ENCODE measurements around the gene GPR171. TPM values are rescaled to one million over a fixed set of nuclear protein-coding genes. Genes with fewer than 3 reads are reported as not detected.

The GPR171 gene
- total and polyA plus RNA-seq, 2 of the 13 experiments (the other 11 are each of a cell fraction or from before 2014, with no cell fraction given): not detected

DNA sequence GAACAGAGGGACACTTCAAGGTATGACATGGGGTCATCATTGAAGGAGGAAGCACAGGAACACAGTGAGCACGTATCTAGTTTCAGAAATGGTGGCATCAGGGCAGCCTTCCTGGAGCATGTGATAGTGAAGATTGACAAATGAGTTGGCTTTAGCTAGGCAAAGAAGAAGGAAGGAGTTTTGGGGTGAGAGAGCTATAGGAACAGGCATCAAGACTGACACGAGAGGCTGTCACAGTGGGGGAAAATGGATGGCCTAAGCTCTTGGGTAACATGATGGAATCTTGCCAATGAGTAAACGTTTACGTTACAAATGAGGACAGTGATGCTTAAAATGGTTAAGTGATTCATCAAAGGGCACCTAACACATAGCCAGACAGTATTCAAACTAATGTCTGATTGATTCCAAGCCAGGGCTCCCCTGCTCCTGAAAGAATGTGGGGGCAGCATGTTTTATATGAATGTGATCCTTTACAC, 23.1 kb upstream of the GPR171 start (continued):
- TF ChIP-seq HMG20A (CRISPR knock-in tag; IDR thresholded peaks at IDR 0.05; ENCODE audit: borderline replicate concordance) (peak; percentile 32; the same call in 1 of the 2 replicates), SKI (IDR thresholded peaks at IDR 0.05; ENCODE audit: partially characterized antibody) (peak; percentile 51), ZNF232 (CRISPR knock-in tag; IDR thresholded peaks at IDR 0.05; ENCODE audit: borderline replicate concordance) (no peak), ZNF672 (CRISPR knock-in tag; IDR thresholded peaks at IDR 0.05) (no peak), ZNF546 (CRISPR knock-in tag; conservative IDR thresholded peaks at IDR 0.05) (no peak), ZNF432 (CRISPR knock-in tag; IDR thresholded peaks at IDR 0.05; ENCODE audit: borderline replicate concordance) (no peak), CEBPB (IDR thresholded peaks at IDR 0.05; ENCODE audit: borderline replicate concordance, low read depth, low read length) (peak; percentile 56; the same call in 1 of the 2 replicates), CBFB (CRISPR knock-in tag; IDR thresholded peaks at IDR 0.05) (no peak), CEBPG (CRISPR knock-in tag; IDR thresholded peaks at IDR 0.05) (peak; percentile 64; the same call in 1 of the 2 replicates), SOX5 (CRISPR knock-in tag; IDR thresholded peaks at IDR 0.05; ENCODE audit: borderline replicate concordance) (peak; percentile 36; the same call in 1 of the 2 replicates)
- TF ChIP-seq, protein P1, sequence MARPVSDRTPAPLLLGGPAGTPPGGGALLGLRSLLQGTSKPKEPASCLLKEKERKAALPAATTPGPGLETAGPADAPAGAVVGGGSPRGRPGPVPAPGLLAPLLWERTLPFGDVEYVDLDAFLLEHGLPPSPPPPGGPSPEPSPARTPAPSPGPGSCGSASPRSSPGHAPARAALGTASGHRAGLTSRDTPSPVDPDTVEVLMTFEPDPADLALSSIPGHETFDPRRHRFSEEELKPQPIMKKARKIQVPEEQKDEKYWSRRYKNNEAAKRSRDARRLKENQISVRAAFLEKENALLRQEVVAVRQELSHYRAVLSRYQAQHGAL (CRISPR knock-in tag; IDR thresholded peaks at IDR 0.05; ENCODE audit: not compliant biosample characterization): no peak

DNA sequence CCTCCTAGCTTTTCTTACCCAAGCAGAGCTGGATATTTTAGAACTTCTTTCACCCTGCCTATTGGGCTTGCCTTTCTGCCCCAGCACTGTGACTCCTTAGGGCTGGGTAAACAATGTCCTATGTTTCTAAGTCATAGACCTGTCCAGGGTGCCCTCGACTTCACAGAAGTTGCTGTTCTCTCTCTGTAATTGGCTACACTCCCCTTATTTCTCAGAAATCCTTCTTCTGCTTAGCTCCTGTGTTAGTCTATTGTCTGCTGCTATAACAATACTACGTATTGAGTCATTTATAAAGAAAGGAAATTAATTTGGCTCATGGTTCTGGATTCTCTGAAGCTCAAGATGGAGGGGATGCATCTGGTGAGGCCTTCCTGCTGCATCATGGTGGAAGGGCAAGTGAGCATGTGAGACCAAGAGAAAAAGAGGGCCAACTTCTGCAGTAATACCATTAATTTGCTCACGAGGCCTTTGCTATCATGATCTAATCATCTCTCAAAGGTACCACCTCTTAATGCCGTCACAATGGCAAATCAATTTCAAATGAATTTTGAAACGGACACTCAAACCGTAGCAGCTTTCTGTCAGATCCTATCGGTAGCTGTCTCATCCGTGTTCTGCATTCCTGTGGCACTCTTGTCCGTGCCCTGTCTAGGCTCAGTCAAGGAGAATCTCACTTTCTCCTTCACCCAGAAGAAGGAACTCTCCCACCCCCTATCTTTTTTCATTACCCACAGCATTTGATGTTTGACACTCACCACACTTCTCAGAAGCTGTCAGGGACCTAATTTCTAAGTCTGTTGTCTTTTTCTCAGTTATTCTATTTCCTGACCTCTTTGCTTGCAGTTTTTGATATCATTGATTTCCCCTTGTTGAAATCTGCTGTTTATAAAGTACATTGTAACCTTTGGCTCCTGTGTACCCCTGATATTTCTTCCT, 22.3 kb upstream of the GPR171 start:
- ChIA-PET CTCF (ENCODE audit: low intra/inter-chr PET ratio, low total read pairs) (interaction anchor here (1.4 kb wide), 1 partner anchor 102 kb away, joined by 3 read pairs; no protein-coding TSS in a partner anchor), POLR2A (interaction anchor here (0.8 to 1.4 kb wide), 2 partner anchors 47 to 56 kb away, joined by 3 to 4 read pairs; no protein-coding TSS in a partner anchor)
- no TSS peak for BruUV-seq (replicated peaks)
- Histone ChIP-seq H3K27me3 (ENCODE audit: control insufficient read depth in 1 of 2, insufficient read depth in 2 of 2, low read length in 2 of 2) (no peaks in the 10 kb centered on the region; a peak in 1 of 5 replicates), H3K79me2 (ENCODE audit: insufficient read depth, low read length) (no peaks in the 10 kb centered on the region), H3K27ac (ENCODE audit: extremely low read length, insufficient read depth, low read length) (no peak overlapping the region), H4K20me1 (ENCODE audit: insufficient read depth, low read length) (no peaks in the 10 kb centered on the region), H3K9me3 (ENCODE audit: low read length) (peaks cover 6% of the 10 kb centered on the region; the same call in 1 of the 2 replicates), H3K36me3 (replicated peaks in 1 of 2; ENCODE audit: control insufficient read depth in 1 of 2, insufficient read depth in 2 of 2, low read length in 2 of 2) (no peaks in the 10 kb centered on the region), H3K9ac (ENCODE audit: insufficient read depth, low read depth, low read length) (no peak overlapping the region), H3K4me2 (ENCODE audit: low read depth, low read length) (no peak overlapping the region), H3K4me3 (replicated peaks in 1 of 3; ENCODE audit: insufficient read depth in 1 of 3, low read depth in 2 of 3, low read length in 3 of 3) (no peak overlapping the region), H2AFZ (ENCODE audit: low read length) (no peak overlapping the region), H3K4me1 (ENCODE audit: insufficient read depth, low read length) (peaks cover 34% of the 10 kb centered on the region)
- FAIRE-seq: no peak
- intact Hi-C loops (cut with micrococcal nuclease; ENCODE audit: unreplicated experiment): no loop called here
- in situ Hi-C loops (cut with HindIII; ENCODE audit: extremely low pct_ligation_motif_present, low pct_unique_long_range_greater_than_20kb): loop anchor here (5.0 kb wide), 2 partner anchors 53 to 57 kb away; no protein-coding TSS in a partner anchor
- ATAC-seq: no peak
- no peak for DNase-seq (ENCODE audit: low spot score)
- 81% methylated on average over 9 of the region's 9 CpGs for WGBS (ENCODE audit: low lambda C conversion rate)
- TF ChIP-seq ZNF143 (CRISPR knock-in tag; IDR thresholded peaks at IDR 0.05): no peak
- no peak for TF ChIP-seq NR2F2 (IDR thresholded peaks at IDR 0.05; ENCODE audit: borderline replicate concordance, low read depth)
- TF ChIP-seq ZNF792 (CRISPR knock-in tag; IDR thresholded peaks at IDR 0.05): no peak
- no peak for TF ChIP-seq MAFG (CRISPR knock-in tag; IDR thresholded peaks at IDR 0.05)
- no peak for TF ChIP-seq SMYD3 (CRISPR knock-in tag; IDR thresholded peaks at IDR 0.05)
- TF ChIP-seq, protein P2, sequence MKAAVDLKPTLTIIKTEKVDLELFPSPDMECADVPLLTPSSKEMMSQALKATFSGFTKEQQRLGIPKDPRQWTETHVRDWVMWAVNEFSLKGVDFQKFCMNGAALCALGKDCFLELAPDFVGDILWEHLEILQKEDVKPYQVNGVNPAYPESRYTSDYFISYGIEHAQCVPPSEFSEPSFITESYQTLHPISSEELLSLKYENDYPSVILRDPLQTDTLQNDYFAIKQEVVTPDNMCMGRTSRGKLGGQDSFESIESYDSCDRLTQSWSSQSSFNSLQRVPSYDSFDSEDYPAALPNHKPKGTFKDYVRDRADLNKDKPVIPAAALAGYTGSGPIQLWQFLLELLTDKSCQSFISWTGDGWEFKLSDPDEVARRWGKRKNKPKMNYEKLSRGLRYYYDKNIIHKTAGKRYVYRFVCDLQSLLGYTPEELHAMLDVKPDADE (CRISPR knock-in tag; IDR thresholded peaks at IDR 0.05): no peak
- TF ChIP-seq, protein P3, sequence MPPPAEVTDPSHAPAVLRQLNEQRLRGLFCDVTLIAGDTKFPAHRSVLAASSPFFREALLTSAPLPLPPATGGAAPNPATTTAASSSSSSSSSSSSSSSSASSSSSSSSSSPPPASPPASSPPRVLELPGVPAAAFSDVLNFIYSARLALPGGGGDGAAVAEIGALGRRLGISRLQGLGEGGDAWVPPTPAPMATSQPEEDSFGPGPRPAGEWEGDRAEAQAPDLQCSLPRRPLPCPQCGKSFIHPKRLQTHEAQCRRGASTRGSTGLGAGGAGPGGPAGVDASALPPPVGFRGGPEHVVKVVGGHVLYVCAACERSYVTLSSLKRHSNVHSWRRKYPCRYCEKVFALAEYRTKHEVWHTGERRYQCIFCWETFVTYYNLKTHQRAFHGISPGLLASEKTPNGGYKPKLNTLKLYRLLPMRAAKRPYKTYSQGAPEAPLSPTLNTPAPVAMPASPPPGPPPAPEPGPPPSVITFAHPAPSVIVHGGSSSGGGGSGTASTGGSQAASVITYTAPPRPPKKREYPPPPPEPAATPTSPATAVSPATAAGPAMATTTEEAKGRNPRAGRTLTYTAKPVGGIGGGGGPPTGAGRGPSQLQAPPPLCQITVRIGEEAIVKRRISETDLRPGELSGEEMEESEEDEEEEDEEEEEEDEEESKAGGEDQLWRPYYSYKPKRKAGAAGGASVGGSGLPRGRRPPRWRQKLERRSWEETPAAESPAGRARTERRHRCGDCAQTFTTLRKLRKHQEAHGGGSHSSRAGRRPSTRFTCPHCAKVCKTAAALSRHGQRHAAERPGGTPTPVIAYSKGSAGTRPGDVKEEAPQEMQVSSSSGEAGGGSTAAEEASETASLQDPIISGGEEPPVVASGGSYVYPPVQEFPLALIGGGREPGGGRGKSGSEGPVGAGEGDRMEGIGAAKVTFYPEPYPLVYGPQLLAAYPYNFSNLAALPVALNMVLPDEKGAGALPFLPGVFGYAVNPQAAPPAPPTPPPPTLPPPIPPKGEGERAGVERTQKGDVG (CRISPR knock-in tag; IDR thresholded peaks at IDR 0.05; ENCODE audit: borderline replicate concordance): no peak

Data from HepG2 (cell line).